ENCODE results near the gene NUS1.
"Not testable (repeated sequence)": the region's sequence is repeated elsewhere in the genome, so short reads cannot be mapped to it uniquely, and the experiment has no call there.

Gene NUS1

DNA sequence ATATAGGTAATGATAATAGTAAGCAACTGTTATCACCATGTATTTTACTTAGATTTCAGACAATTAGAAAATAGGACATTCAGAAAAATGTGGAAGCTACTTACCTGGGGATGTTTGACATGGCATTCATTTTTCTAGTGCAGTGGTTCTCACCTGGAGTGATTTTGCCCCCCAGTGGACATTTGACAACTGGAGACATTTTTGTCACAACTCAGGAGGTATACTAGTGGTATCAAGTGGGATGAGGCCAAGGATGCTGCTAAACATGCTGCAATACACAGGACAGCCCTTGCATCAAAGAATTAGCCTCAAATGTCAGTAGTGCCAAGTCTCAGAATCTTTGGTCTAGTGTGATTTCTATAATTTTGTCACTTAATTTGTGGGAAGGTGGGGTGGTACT lies 36.1 kb downstream of the NUS1 start:
- DNase-seq (ENCODE audit: low read depth) = no peak

DNA sequence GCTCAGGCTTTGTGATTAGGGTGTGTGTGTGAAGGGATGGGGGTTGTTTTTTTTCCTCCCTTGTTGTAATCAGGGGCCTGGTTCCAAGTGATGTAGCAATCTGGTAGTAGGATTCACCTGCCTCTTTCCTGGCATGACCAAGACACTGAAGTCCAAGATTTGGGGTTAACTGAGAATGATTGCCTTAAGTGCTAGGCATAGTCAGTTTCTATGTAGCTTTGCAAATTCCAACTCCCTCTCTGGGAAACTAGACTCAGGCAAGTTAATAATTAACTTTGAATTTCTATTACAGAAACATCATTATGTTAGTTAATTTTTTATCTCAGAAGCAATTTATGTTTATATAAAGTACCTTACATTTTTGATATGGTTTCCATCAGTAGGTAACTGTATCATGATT lies 43.6 kb downstream of the NUS1 start:
- no peak for DNase-seq (ENCODE audit: low read depth)

DNA sequence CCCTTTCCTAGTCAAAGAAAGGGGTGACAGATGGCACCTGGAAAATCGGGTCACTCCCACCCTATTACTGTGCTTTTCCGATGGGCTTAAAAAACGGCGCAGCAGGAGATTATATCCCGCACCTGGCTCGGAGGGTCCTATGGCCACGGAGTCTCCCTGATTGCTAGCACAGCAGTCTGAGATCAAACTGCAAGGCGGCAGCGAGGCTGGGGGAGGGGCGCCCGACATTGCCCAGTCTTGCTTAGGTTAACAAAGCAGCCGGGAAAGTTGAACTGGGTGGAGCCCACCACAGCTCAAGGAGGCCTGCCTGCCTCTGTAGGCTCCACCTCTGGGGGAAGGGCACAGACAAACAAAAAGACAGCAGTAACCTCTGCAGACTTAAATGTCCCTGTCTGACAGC lies 46.3 kb downstream of the NUS1 start:
- DNase-seq (ENCODE audit: low read depth) = not testable (repeated sequence)

DNA sequence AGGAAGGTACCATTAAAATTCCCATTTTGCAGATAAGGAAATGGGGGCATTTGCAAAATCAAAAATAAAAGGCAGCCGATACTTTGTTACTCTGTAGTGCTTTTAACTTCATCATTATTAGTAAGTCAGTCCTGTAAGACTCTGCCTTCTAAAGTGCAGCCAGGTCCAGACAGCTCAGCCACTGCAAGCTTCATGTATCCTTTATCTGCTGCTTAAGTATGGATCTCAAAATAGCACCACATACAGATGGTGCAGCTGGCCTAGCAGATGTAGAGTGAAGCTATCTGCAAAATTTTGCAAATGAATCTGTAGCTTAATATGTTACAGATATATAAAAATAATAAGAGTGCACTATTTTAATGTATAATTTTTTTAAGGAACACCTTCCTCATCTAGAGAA lies 53.4 kb downstream of the NUS1 start:
- DNase-seq (ENCODE audit: low read depth) = no peak

DNA sequence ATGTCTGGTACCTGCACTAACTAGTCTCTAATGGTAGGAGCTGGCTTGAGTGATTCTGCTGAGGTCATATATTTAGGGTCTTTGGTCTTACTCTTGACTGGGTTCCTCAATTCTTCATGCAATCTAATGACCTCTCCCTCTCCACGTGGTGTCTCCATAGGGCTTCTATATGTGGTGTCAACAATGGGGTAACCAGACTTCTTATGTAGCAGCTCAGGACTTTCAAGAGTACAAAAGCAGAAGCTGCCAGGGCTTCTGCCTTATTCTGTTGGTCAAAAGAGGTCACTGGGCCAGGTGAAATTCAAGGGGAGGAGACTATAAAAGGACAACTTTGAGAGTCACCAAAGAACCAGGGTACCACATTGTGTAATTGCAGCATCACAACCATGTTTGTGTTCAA lies 54.3 kb downstream of the NUS1 start:
- DNase-seq (ENCODE audit: low read depth) = no peak

DNA sequence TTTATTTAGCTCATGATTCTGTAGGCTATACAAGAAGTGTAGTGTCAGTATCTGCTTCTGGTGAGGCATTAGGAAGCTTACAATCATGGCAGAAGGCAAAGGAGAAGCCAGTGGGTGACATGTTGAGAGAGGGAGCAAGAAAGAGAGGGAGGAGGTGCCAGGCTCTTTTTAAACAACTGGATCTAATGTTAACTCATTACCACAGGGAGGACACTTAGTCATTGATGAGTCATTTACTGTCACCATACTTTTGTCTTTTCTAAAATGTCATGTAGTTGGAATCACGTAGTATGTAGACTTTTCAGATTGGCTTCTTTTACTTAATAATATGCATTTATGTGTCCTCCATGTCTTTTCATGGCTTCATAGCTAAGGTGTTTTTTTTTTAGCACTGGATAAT lies 58.1 kb downstream of the NUS1 start:
- no peak for DNase-seq (ENCODE audit: low read depth)

DNA sequence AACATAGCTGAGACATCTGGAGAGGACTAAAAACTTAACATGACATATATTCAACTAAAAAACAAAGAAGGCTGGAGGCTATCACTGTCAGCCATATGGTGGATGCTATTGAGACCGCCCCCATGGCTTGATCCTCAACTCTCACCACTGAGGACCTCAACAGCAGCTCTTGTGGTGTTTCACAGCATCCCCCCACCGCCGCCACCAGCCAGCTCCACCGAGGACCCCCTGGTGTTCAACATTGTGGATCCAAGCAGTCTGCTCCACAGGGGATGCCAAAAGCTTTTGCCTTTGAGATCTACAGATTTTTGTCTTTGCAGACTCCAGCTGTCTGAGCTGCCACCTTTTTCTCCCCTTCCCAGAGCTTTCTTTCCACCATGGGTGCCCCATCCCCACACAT lies 64.6 kb downstream of the NUS1 start:
- no peak for DNase-seq (ENCODE audit: low read depth)

DNA sequence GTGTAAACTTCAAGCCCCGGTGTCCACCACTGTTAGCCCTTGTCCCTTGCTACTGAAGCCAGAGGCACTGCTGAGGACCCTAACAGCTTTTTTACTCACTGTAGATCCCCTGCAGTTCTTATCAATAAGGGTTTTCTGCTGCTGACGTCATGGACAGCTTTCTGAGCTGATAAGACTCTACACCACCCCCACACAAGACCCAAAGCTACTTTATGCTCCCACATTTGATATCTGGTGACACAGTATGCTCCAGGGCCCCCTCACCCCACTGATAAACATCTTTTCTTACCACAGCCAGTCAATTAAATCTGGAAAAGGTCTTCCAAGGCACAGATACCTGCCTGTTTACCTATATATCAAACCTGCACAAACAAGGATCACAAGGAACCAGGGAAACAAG lies 65.3 kb downstream of the NUS1 start:
- DNase-seq (ENCODE audit: low read depth) = no peak

DNA sequence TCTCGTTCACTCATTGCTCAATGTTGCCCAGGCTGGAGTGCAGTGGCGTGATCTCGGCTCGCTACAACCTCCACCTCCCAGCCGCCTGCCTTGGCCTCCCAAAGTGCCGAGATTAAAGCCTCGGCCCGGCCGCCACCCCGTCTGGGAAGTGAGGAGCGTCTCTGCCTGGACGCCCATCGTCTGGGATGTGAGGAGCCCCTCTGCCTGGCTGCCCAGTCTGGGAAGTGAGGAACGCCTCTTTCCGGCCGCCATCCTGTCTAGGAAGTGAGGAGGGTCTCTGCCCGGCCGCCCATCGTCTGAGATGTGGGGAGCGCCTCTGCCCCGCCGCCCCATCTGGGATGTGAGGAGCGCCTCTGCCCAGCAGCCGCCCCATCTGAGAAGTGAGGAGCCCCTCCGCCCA lies 75.4 kb downstream of the NUS1 start:
- not testable (repeated sequence) for DNase-seq (ENCODE audit: low read depth)
